Neural cell (in vitro differentiated cells): ENCODE measurements around the gene ADORA2B. TPM values are rescaled to one million over a fixed set of nuclear protein-coding genes. Genes with fewer than 3 reads are reported as not detected.

Source experiments
- H2AFZ ChIP-seq: fragments of 200-600, 300-800 bp; sonication (generic), shearing (Covaris generic); 2 replicates; pipeline ENCODE4 v1.6.0; 2014; ENCODE audit warnings: low read depth, mild to moderate bottlenecking, antibody characterized with exemption, low read length, moderate library complexity
- H3F3A ChIP-seq: fragments of 200-600 bp; shearing (Covaris generic); 2 replicates; pipeline ENCODE4 v1.6.1; 2016; ENCODE audit warnings: mild to moderate bottlenecking, moderate library complexity, mixed read lengths, antibody characterized with exemption, low read length; ENCODE audit not compliant: insufficient read depth, poor library complexity, severe bottlenecking
- H3K27ac ChIP-seq: fragments of 200-600, 300-800 bp; sonication (generic), shearing (Covaris generic); 2 replicates; pipeline ENCODE4 v1.5.1; 2014; ENCODE audit warnings: mild to moderate bottlenecking, low read length, moderate library complexity
- H3K27me3 ChIP-seq: fragments of 300-800, 200-600 bp; sonication (generic), shearing (Covaris generic); 2 replicates; pipeline ENCODE4 v1.6.0; 2014; ENCODE audit warnings: mild to moderate bottlenecking, low read depth, low read length, moderate library complexity; ENCODE audit not compliant: insufficient read depth
- H3K36me3 ChIP-seq: fragments of 300-800, 200-600 bp; sonication (generic), shearing (Covaris generic); 2 replicates; pipeline ENCODE4 v1.5.1; 2014; ENCODE audit warnings: mild to moderate bottlenecking, antibody characterized with exemption, low read length, moderate library complexity; ENCODE audit not compliant: insufficient read depth
- H3K4me2 ChIP-seq: fragments of 300-800, 200-600 bp; sonication (generic), shearing (Covaris generic); 2 replicates; pipeline ENCODE4 v1.6.0; 2014; ENCODE audit warnings: mild to moderate bottlenecking, low read length
- H3K4me3 ChIP-seq: fragments of 300-800, 200-600 bp; sonication (generic), shearing (Covaris generic); 2 replicates; pipeline ENCODE4 v1.5.1; 2014; ENCODE audit warnings: mild to moderate bottlenecking, low read length, moderate library complexity
- H3K79me2 ChIP-seq: fragments of 200-600 bp; shearing (Covaris generic); replicated peaks from 2 replicates; pipeline ENCODE4 v1.6.0; 2014; ENCODE audit warnings: mild to moderate bottlenecking, low read length, moderate library complexity; ENCODE audit not compliant: insufficient read depth
- H3K9ac ChIP-seq: fragments of 300-800, 200-600 bp; sonication (generic), shearing (Covaris generic); 2 replicates; pipeline ENCODE4 v1.6.1; 2016; ENCODE audit warnings: mild to moderate bottlenecking, low read length, mixed read lengths
- H3K9me2 ChIP-seq: fragments of 200-600 bp; shearing (Covaris generic); 2 replicates; pipeline ENCODE4 v1.6.1; 2016; ENCODE audit warnings: mild to moderate bottlenecking, low read length, mixed read lengths; ENCODE audit not compliant: insufficient read depth
- H3K9me3 ChIP-seq: fragments of 200-600, 300-800 bp; sonication (generic), shearing (Covaris generic); 2 replicates; pipeline ENCODE4 v1.6.1; 2016; ENCODE audit warnings: mild to moderate bottlenecking, mixed run types, low read length, moderate library complexity, mixed read lengths
- H4K20me1 ChIP-seq: fragments of 200-600 bp; shearing (Covaris generic); 2 replicates; pipeline ENCODE4 v1.6.1; 2016; ENCODE audit warnings: mild to moderate bottlenecking, mixed run types; ENCODE audit not compliant: insufficient read depth
- CTCF ChIP-seq: fragments of 450-650 bp; IDR thresholded peaks from 2 replicates; pipeline ENCODE4 v1.5.1; 2014; ENCODE audit warnings: antibody characterized with exemption, mild to moderate bottlenecking, moderate library complexity; ENCODE audit not compliant: poor library complexity, severe bottlenecking
- EP300 ChIP-seq: fragments of 450-650 bp; conservative IDR thresholded peaks from 2 replicates; pipeline ENCODE4 v1.6.1; 2014; ENCODE audit warnings: antibody characterized with exemption, mild to moderate bottlenecking, moderate library complexity; ENCODE audit not compliant: poor library complexity, severe bottlenecking
- EZH2 ChIP-seq: fragments of 200-600, 300-800 bp; shearing (Covaris generic), sonication (generic); IDR thresholded peaks from 2 replicates; pipeline ENCODE4 v1.6.1; 2014; ENCODE audit warnings: antibody characterized with exemption, low read length, borderline replicate concordance, mild to moderate bottlenecking; ENCODE audit not compliant: insufficient read depth, poor library complexity, severe bottlenecking
- MXI1 ChIP-seq: fragments of 450-650 bp; conservative IDR thresholded peaks from 2 replicates; pipeline ENCODE4 v1.6.1; 2014; ENCODE audit warnings: antibody characterized with exemption, mild to moderate bottlenecking; ENCODE audit not compliant: poor library complexity, severe bottlenecking
- POLR2AphosphoS5 ChIP-seq: IDR thresholded peaks from 2 replicates; pipeline ENCODE4 v1.6.1; 2012
- RAD21 ChIP-seq: fragments of 450-650 bp; conservative IDR thresholded peaks from 2 replicates; pipeline ENCODE4 v1.6.1; 2014; ENCODE audit warnings: antibody characterized with exemption, mild to moderate bottlenecking, moderate library complexity
- REST ChIP-seq: IDR thresholded peaks from 2 replicates; pipeline ENCODE4 v1.6.1; 2012; ENCODE audit warnings: borderline replicate concordance
- SMC3 ChIP-seq: fragments of 450-650 bp; conservative IDR thresholded peaks from 2 replicates; pipeline ENCODE4 v1.6.1; 2014; ENCODE audit warnings: antibody characterized with exemption, mild to moderate bottlenecking, moderate library complexity; ENCODE audit not compliant: poor library complexity
- TAF1 ChIP-seq: IDR thresholded peaks from 2 replicates; pipeline ENCODE4 v1.6.1; 2012; ENCODE audit warnings: low read depth
- polyA plus RNA-seq: library from polyadenylated mRNA; depleted of rRNA; stranded (reverse); fragments of >200 nt; gene quantifications from 2 replicates; pipeline ENCODE4 v1.2.3, GENCODE V29; 2014

Gene ADORA2B
- polyA plus RNA-seq, 1 donor from 2014 or later, result 0.78 TPM

GRCh38 chr17:15996322-15996721, 51.4 kb downstream of the ADORA2B start:
- H3K36me3 ChIP-seq, result no peaks in the 10 kb centered on the region
- H3K9me2 ChIP-seq, result no peaks in the 10 kb centered on the region
- H3K9ac ChIP-seq, result no peak overlapping the region
- H4K20me1 ChIP-seq, result no peaks in the 10 kb centered on the region
- H3K4me3 ChIP-seq, result no peak overlapping the region
- H2AFZ ChIP-seq, result no peak overlapping the region
- H3K27me3 ChIP-seq, result no peaks in the 10 kb centered on the region
- no peak overlapping the region for H3K27ac ChIP-seq
- H3F3A ChIP-seq, result no peaks in the 10 kb centered on the region
- TF ChIP-seq REST, result no peak
- peaks cover 9% of the 10 kb centered on the region for H3K79me2 ChIP-seq
- no peaks in the 10 kb centered on the region for H3K9me3 ChIP-seq
- H3K4me2 ChIP-seq, result no peak overlapping the region

GRCh38 chr17:15998031-15998562, 53.2 kb downstream of the ADORA2B start:
- Histone ChIP-seq H3K36me3 (peaks cover 16% of the 10 kb centered on the region), H3K27me3 (no peaks in the 10 kb centered on the region), H3K27ac (no peak overlapping the region), H3K9me2 (no peaks in the 10 kb centered on the region), H3K4me2 (no peak overlapping the region), H3K79me2 (peaks cover 19% of the 10 kb centered on the region), H3K4me3 (peak overlapping the region; percentile 94), H2AFZ (no peak overlapping the region), H3F3A (no peaks in the 10 kb centered on the region), H3K9me3 (no peaks in the 10 kb centered on the region), H4K20me1 (no peaks in the 10 kb centered on the region), H3K9ac (no peak overlapping the region)
- TF ChIP-seq SMC3 (no peak), EZH2 (no peak), POLR2AphosphoS5 (no peak), TAF1 (no peak), EP300 (no peak), RAD21 (no peak), REST (no peak), CTCF (no peak), MXI1 (no peak)
